Lower leg skin (tissue), 3 donors: ENCODE data around the gene GPR3.

Source experiments
- CTCF ChIP-seq, 3 donors: fragments of 450-650 bp; IDR thresholded peaks; one replicate each; pipeline ENCODE4 v1.5.1; 2016; ENCODE audit warnings: antibody characterized with exemption in 3 of 3, mild to moderate bottlenecking in 3 of 3, moderate library complexity in 2 of 3
- POLR2A ChIP-seq, 2 donors: fragments of 450-650 bp; IDR thresholded peaks; one replicate each; pipeline ENCODE4 v1.6.1; 2016 to 2017; ENCODE audit warnings: antibody characterized with exemption in 2 of 2, mild to moderate bottlenecking in 1 of 2, moderate library complexity in 1 of 2

GRCh38 chr1:27361044-27361402 is 31.4 kb upstream of the GPR3 start:
- TF ChIP-seq CTCF (IDR thresholded peaks at IDR 0.05) = no peak
- TF ChIP-seq POLR2A (IDR thresholded peaks at IDR 0.05) = no peak
